Kidney (tissue), 14 donors: ENCODE data around the gene ZSCAN18. TPM values are rescaled to one million over a fixed set of nuclear protein-coding genes. Genes with fewer than 3 reads are reported as not detected.

Experiments used
- DNase-seq, 5 donors: peaks; one replicate each; pipeline ENCODE4 v3.0.0-alpha.2; 2013 to 2020
- FAIRE-seq: peaks from 2 replicates; lab custom pipeline; 2012; peaks lifted over from hg19 to GRCh38; lab: Jason Lieb, UNC
- H3K27ac ChIP-seq, 2 donors: one replicate each; pipeline ENCODE4 v1.7.0; 2013; ENCODE audit warnings: low read depth in 2 of 2, low read length in 2 of 2, inconsistent platforms in 1 of 2
- H3K27me3 ChIP-seq: one replicate; pipeline ENCODE4 v1.7.1; 2013; ENCODE audit warnings: low read length, inconsistent platforms; ENCODE audit not compliant: control insufficient read depth, insufficient read depth
- H3K36me3 ChIP-seq, 3 donors: one replicate each; pipeline versions ENCODE4 v1.7.0 to v1.7.1; 2013; ENCODE audit warnings: low read length in 3 of 3, control low read depth in 1 of 3, inconsistent platforms in 1 of 3; ENCODE audit not compliant: insufficient read depth in 3 of 3, control insufficient read depth in 2 of 3
- H3K4me1 ChIP-seq, 3 donors: one replicate each; pipeline versions ENCODE4 v1.7.0 to v1.7.1; 2013; ENCODE audit warnings: low read length in 3 of 3, inconsistent platforms in 1 of 3, low read depth in 1 of 3; ENCODE audit not compliant: control insufficient read depth in 2 of 3, insufficient read depth in 2 of 3
- H3K4me3 ChIP-seq, 3 donors: one replicate each; pipeline versions ENCODE4 v1.7.0 to v1.8.1; 2013; ENCODE audit warnings: low read length in 3 of 3, control low read depth in 1 of 3, inconsistent platforms in 1 of 3
- H3K9ac ChIP-seq, 3 donors: one replicate each; pipeline versions ENCODE4 v1.7.0 to v1.7.1; 2013; ENCODE audit warnings: low read length in 3 of 3, control low read depth in 1 of 3, inconsistent platforms in 1 of 3
- H3K9me3 ChIP-seq, 3 donors: one replicate each; pipeline versions ENCODE4 v1.7.0 to v1.7.1; 2013; ENCODE audit warnings: low read length in 3 of 3, control low read depth in 1 of 3, inconsistent platforms in 1 of 3; ENCODE audit not compliant: control insufficient read depth in 2 of 3, insufficient read depth in 1 of 3
- CTCF ChIP-seq: IDR thresholded peaks from 3 replicates; pipeline ENCODE4 v1.5.1; 2012; ENCODE audit warnings: mild to moderate bottlenecking, moderate library complexity, borderline replicate concordance; ENCODE audit not compliant: insufficient read depth; ENCODE audit errors: extremely low read depth
- intact Hi-C: fragments of 100-400 bp; cut with DNase I; formaldehyde crosslinking; loops from one replicate; pipeline ENCODE4 v1.11.1; 2022
- polyA plus RNA-seq: library from polyadenylated mRNA; stranded (reverse); fragments of 350-450 nt; fragmentation: Illumina TruSeq; extraction: RNeasy Lipid Tissue Mini Kit (QIAGEN cat#74804); gene quantifications from one replicate; pipeline ENCODE4 v1.2.3, GENCODE V29; 2014; ENCODE audit warnings: low read depth, low replicate concordance; ENCODE audit not compliant: insufficient read depth
- total RNA-seq: library from RNA; stranded (reverse); fragmentation: NEBNext Ultra II Directional; extraction: Animal tissue kit (Norgen Biotek cat#: 25700); gene quantifications from one replicate; pipeline ENCODE4 v1.2.1, GENCODE V29; 2021
- donor health status: control.
- donor health status: control.
- donor health status: control.
- donor health status: control.
- donor health status: control.
- donor health status: DM: yes; HTN: yes; CAD: no.
- donor health status: Normal renal cell carcinoma (clear cell type).

ZSCAN18 gene
- total and polyA plus RNA-seq, 2 donors from 2014 or later = 73.2 to 103 TPM

GRCh38 chr19:58063712-58064111 is 34.3 kb downstream of the ZSCAN18 start:
- FAIRE-seq (no peak), DNase-seq (peak in 1 of 5 donors; percentile 13)
- Histone ChIP-seq H3K4me3 (no peak overlapping the region), H3K27me3 (no peaks in the 10 kb centered on the region), H3K4me1 (peaks cover 0 to 8% (median 0%) of the 10 kb centered on the region in 3 donors), H3K27ac (no peak overlapping the region), H3K36me3 (peaks cover 17 to 21% (median 18%) of the 10 kb centered on the region in 3 donors), H3K9me3 (peaks cover 12 to 43% (median 24%) of the 10 kb centered on the region in 3 donors), H3K9ac (no peak overlapping the region)
- intact Hi-C loops = no loop called here
- no peak for TF ChIP-seq CTCF

- TF ChIP-seq CTCF = no peak
- H3K4me3 ChIP-seq = peak overlapping the region in 2 of 3 donors; percentile 68 to 82
- no peak overlapping the region for H3K9ac ChIP-seq
- peak overlapping the region in 1 of 2 donors; percentile 92 for H3K27ac ChIP-seq
- DNase-seq (peak in 2 of 5 donors; percentile 8 to 59), FAIRE-seq (no peak)
- intact Hi-C loops = no loop called here
- H3K36me3 ChIP-seq = peaks cover 0 to 8% (median 0%) of the 10 kb centered on the region in 3 donors
- H3K27me3 ChIP-seq = no peaks in the 10 kb centered on the region
- H3K9me3 ChIP-seq = peaks cover 0 to 13% (median 0%) of the 10 kb centered on the region in 3 donors
- H3K4me1 ChIP-seq = peaks cover 0 to 12% (median 0%) of the 10 kb centered on the region in 3 donors
These were observed 37.8 kb downstream of the ZSCAN18 start for GRCh38 chr19:58060231-58060630.

GRCh38 chr19:58059671-58060078 is 38.4 kb downstream of the ZSCAN18 start:
- no peak for FAIRE-seq
- no peak for TF ChIP-seq CTCF
- intact Hi-C loops = no loop called here
- Histone ChIP-seq H3K36me3 (peaks cover 0 to 8% (median 0%) of the 10 kb centered on the region in 3 donors), H3K9ac (peak overlapping the region; percentile 18 to 86 (median 69)), H3K4me3 (peak overlapping the region; percentile 18 to 82 (median 68)), H3K9me3 (peaks cover 0 to 13% (median 0%) of the 10 kb centered on the region in 3 donors), H3K27me3 (no peaks in the 10 kb centered on the region), H3K4me1 (peaks cover 0 to 12% (median 0%) of the 10 kb centered on the region in 3 donors), H3K27ac (peak overlapping the region; percentile 92)
- peak in 2 of 5 donors; percentile 74 to 76 for DNase-seq
